Rectal smooth muscle tissue (tissue), 1 donor: Measurements from ENCODE around the gene RARB.

Experiments used
- H3K27ac ChIP-seq: one replicate; pipeline ENCODE4 v1.7.0; 2013; ENCODE audit warnings: low read depth, low read length, inconsistent platforms
- H3K27me3 ChIP-seq: one replicate; pipeline ENCODE4 v1.7.0; 2013; ENCODE audit warnings: low read length; ENCODE audit not compliant: control insufficient read depth, insufficient read depth
- H3K36me3 ChIP-seq: one replicate; pipeline ENCODE4 v1.7.0; 2013; ENCODE audit warnings: low read length; ENCODE audit not compliant: control insufficient read depth, insufficient read depth
- H3K4me1 ChIP-seq: one replicate; pipeline ENCODE4 v1.7.0; 2013; ENCODE audit warnings: low read length; ENCODE audit not compliant: control insufficient read depth, insufficient read depth
- H3K4me3 ChIP-seq: one replicate; pipeline ENCODE4 v1.7.0; 2013; ENCODE audit warnings: low read length
- H3K9ac ChIP-seq: one replicate; pipeline ENCODE4 v1.7.0; 2013; ENCODE audit warnings: low read length

Gene RARB

GRCh38 chr3:25597535-25598101, 169.6 kb downstream of the RARB start:
- peaks cover 3% of the 10 kb centered on the region for H3K4me1 ChIP-seq
- peaks cover 9% of the 10 kb centered on the region for H3K36me3 ChIP-seq
- H3K27me3 ChIP-seq, result no peaks in the 10 kb centered on the region
- H3K27ac ChIP-seq, result no peak overlapping the region
- no peak overlapping the region for H3K9ac ChIP-seq
- no peak overlapping the region for H3K4me3 ChIP-seq

- H3K4me1 ChIP-seq, result no peaks in the 10 kb centered on the region
- H3K27me3 ChIP-seq, result no peaks in the 10 kb centered on the region
- H3K27ac ChIP-seq, result no peak overlapping the region
- H3K4me3 ChIP-seq, result no peak overlapping the region
- peaks cover 15% of the 10 kb centered on the region for H3K36me3 ChIP-seq
- H3K9ac ChIP-seq, result no peak overlapping the region
These were observed 175.6 kb downstream of the RARB start for GRCh38 chr3:25603703-25604102.

- no peak overlapping the region for H3K27ac ChIP-seq
- no peak overlapping the region for H3K9ac ChIP-seq
- no peaks in the 10 kb centered on the region for H3K27me3 ChIP-seq
- H3K36me3 ChIP-seq, result peaks cover 14% of the 10 kb centered on the region
- H3K4me3 ChIP-seq, result no peak overlapping the region
- H3K4me1 ChIP-seq, result no peaks in the 10 kb centered on the region
These were observed 176.2 kb downstream of the RARB start for GRCh38 chr3:25604107-25604805.

GRCh38 chr3:25610167-25610566, 182.1 kb downstream of the RARB start:
- no peak overlapping the region for H3K9ac ChIP-seq
- H3K27me3 ChIP-seq, result no peaks in the 10 kb centered on the region
- no peaks in the 10 kb centered on the region for H3K4me1 ChIP-seq
- H3K4me3 ChIP-seq, result no peak overlapping the region
- H3K27ac ChIP-seq, result no peak overlapping the region
- peaks cover 10% of the 10 kb centered on the region for H3K36me3 ChIP-seq

- Histone ChIP-seq H3K4me1 (no peaks in the 10 kb centered on the region), H3K9ac (no peak overlapping the region), H3K36me3 (peaks cover 7% of the 10 kb centered on the region), H3K4me3 (no peak overlapping the region), H3K27ac (no peak overlapping the region), H3K27me3 (no peaks in the 10 kb centered on the region)
These were observed 182.7 kb downstream of the RARB start for GRCh38 chr3:25610779-25611178.

GRCh38 chr3:25611193-25611592, 183.1 kb downstream of the RARB start:
- Histone ChIP-seq H3K27me3 (no peaks in the 10 kb centered on the region), H3K4me1 (no peaks in the 10 kb centered on the region), H3K36me3 (peaks cover 7% of the 10 kb centered on the region), H3K4me3 (no peak overlapping the region), H3K9ac (no peak overlapping the region), H3K27ac (no peak overlapping the region)

- no peaks in the 10 kb centered on the region for H3K27me3 ChIP-seq
- H3K9ac ChIP-seq, result no peak overlapping the region
- H3K4me3 ChIP-seq, result no peak overlapping the region
- no peaks in the 10 kb centered on the region for H3K4me1 ChIP-seq
- H3K36me3 ChIP-seq, result peaks cover 2% of the 10 kb centered on the region
- H3K27ac ChIP-seq, result no peak overlapping the region
These were observed 190.0 kb downstream of the RARB start for GRCh38 chr3:25618028-25618427.

- H3K36me3 ChIP-seq, result peaks cover 5% of the 10 kb centered on the region
- H3K27me3 ChIP-seq, result no peaks in the 10 kb centered on the region
- H3K9ac ChIP-seq, result no peak overlapping the region
- H3K4me1 ChIP-seq, result no peaks in the 10 kb centered on the region
- H3K4me3 ChIP-seq, result no peak overlapping the region
- no peak overlapping the region for H3K27ac ChIP-seq
These were observed 191.3 kb downstream of the RARB start for GRCh38 chr3:25619382-25619781.

- H3K27ac ChIP-seq, result no peak overlapping the region
- no peak overlapping the region for H3K9ac ChIP-seq
- H3K4me1 ChIP-seq, result no peaks in the 10 kb centered on the region
- H3K36me3 ChIP-seq, result peaks cover 8% of the 10 kb centered on the region
- no peak overlapping the region for H3K4me3 ChIP-seq
- no peaks in the 10 kb centered on the region for H3K27me3 ChIP-seq
These were observed 192.4 kb downstream of the RARB start for GRCh38 chr3:25620493-25620892.

GRCh38 chr3:25621087-25621486, 193.0 kb downstream of the RARB start:
- Histone ChIP-seq H3K27ac (no peak overlapping the region), H3K36me3 (peaks cover 8% of the 10 kb centered on the region), H3K27me3 (no peaks in the 10 kb centered on the region), H3K4me1 (no peaks in the 10 kb centered on the region), H3K9ac (no peak overlapping the region), H3K4me3 (no peak overlapping the region)

- H3K36me3 ChIP-seq, result peaks cover 4% of the 10 kb centered on the region
- no peak overlapping the region for H3K9ac ChIP-seq
- H3K4me3 ChIP-seq, result no peak overlapping the region
These were observed 203.9 kb downstream of the RARB start for GRCh38 chr3:25631989-25632388.

GRCh38 chr3:25633919-25634318, 205.9 kb downstream of the RARB start:
- Histone ChIP-seq H3K27ac (no peak overlapping the region), H3K9ac (no peak overlapping the region), H3K27me3 (no peaks in the 10 kb centered on the region), H3K36me3 (peaks cover 4% of the 10 kb centered on the region), H3K4me1 (no peaks in the 10 kb centered on the region), H3K4me3 (no peak overlapping the region)

More at GRCh38 chr3:25631989-25632388, 203.9 kb downstream of the RARB start:
- no peaks in the 10 kb centered on the region for H3K27me3 ChIP-seq
- H3K4me1 ChIP-seq, result no peaks in the 10 kb centered on the region
- H3K27ac ChIP-seq, result no peak overlapping the region

GRCh38 chr3:25635038-25635437, 207.0 kb downstream of the RARB start:
- H3K27me3 ChIP-seq, result no peaks in the 10 kb centered on the region
- no peaks in the 10 kb centered on the region for H3K4me1 ChIP-seq
- H3K9ac ChIP-seq, result no peak overlapping the region
- H3K4me3 ChIP-seq, result no peak overlapping the region
- H3K36me3 ChIP-seq, result peaks cover 4% of the 10 kb centered on the region
- H3K27ac ChIP-seq, result no peak overlapping the region
